Measurements from ENCODE around the gene BNIP1.
"Not testable (repeated sequence)": the region's sequence is repeated elsewhere in the genome, so short reads cannot be mapped to it uniquely, and the experiment has no call there.

Gene BNIP1

GRCh38 chr5:173143567-173143966 is 764 bp upstream of the BNIP1 start:
- no peak for DNase-seq (ENCODE audit: low spot score)
- TF ChIP-seq, protein P1, sequence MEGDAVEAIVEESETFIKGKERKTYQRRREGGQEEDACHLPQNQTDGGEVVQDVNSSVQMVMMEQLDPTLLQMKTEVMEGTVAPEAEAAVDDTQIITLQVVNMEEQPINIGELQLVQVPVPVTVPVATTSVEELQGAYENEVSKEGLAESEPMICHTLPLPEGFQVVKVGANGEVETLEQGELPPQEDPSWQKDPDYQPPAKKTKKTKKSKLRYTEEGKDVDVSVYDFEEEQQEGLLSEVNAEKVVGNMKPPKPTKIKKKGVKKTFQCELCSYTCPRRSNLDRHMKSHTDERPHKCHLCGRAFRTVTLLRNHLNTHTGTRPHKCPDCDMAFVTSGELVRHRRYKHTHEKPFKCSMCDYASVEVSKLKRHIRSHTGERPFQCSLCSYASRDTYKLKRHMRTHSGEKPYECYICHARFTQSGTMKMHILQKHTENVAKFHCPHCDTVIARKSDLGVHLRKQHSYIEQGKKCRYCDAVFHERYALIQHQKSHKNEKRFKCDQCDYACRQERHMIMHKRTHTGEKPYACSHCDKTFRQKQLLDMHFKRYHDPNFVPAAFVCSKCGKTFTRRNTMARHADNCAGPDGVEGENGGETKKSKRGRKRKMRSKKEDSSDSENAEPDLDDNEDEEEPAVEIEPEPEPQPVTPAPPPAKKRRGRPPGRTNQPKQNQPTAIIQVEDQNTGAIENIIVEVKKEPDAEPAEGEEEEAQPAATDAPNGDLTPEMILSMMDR (IDR thresholded peaks at IDR 0.05; ENCODE audit: borderline replicate concordance, control extremely low read depth, extremely low read depth, insufficient read depth, missing control alignments): no peak
- in situ Hi-C loops (cut with MboI; ENCODE audit: low sequenced_read_pairs, unreplicated experiment): loop anchor here (10.0 kb wide), 1 partner anchor 159 kb away; the partner anchor contains the start of gene ATP6V0E1

- TF ChIP-seq, protein P1 (IDR thresholded peaks at IDR 0.05; ENCODE audit: borderline replicate concordance, control extremely low read depth, extremely low read depth, insufficient read depth, missing control alignments): no peak
- no peak for DNase-seq (ENCODE audit: low spot score)
- in situ Hi-C loops (cut with MboI; ENCODE audit: low sequenced_read_pairs, unreplicated experiment): loop anchor here (10.0 kb wide), 1 partner anchor 164 kb away; the partner anchor contains the start of gene ATP6V0E1
These were observed 4.0 kb downstream of the BNIP1 start for GRCh38 chr5:173148354-173148753.

- TF ChIP-seq, protein P1 (IDR thresholded peaks at IDR 0.05; ENCODE audit: borderline replicate concordance, control extremely low read depth, extremely low read depth, insufficient read depth, missing control alignments): no peak
- in situ Hi-C loops (cut with MboI; ENCODE audit: low sequenced_read_pairs, unreplicated experiment): no loop called here
- DNase-seq (ENCODE audit: low spot score): no peak
These were observed 8.2 kb downstream of the BNIP1 start for GRCh38 chr5:173152547-173152946.

DNA sequence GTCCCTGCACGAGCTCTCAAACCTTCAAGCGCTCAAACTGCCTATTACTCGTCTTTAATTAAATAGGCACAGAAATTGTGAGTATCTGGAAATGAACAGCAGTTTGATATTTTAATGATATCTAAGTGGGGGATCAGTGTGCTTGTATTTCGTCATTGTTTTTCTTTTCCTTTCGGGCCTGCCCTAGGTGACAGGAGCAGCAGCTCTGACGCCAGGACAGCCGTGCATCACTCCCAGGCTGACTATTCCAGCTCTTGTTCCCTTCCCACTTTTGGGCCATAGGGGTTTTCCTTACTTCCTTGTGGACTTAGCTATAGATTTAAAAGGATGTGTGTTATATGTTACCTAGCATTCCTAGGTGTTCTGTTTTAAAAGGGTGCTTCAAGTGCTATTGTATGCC is 9.5 kb downstream of the BNIP1 start:
- DNase-seq (ENCODE audit: low spot score): no peak
- in situ Hi-C loops (cut with MboI; ENCODE audit: low sequenced_read_pairs, unreplicated experiment): no loop called here
- TF ChIP-seq, protein P1 (IDR thresholded peaks at IDR 0.05; ENCODE audit: borderline replicate concordance, control extremely low read depth, extremely low read depth, insufficient read depth, missing control alignments): no peak

DNA sequence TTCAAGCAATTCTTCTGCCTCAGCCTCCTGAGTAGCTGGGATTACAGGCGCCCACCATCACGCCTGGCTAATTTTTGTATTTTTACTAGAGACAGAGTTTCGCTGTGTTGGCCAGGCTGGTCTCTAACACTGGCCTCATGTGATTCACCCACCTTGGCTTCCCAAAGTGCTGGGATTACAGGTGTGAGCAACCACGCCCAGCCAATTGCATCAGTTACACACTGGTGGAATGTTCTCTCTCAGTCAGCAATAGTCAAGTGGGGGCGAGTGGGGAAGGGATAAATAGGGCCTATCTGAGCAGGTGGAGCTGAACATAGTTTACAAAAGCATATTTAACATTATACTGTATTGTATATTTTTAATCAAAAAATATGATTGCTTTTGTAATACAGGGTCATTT is 10.3 kb downstream of the BNIP1 start:
- DNase-seq (ENCODE audit: low spot score); in situ Hi-C loops (cut with MboI; ENCODE audit: low sequenced_read_pairs, unreplicated experiment): not testable (repeated sequence)

GRCh38 chr5:173155912-173156311 is 11.6 kb downstream of the BNIP1 start:
- in situ Hi-C loops (cut with MboI; ENCODE audit: low sequenced_read_pairs, unreplicated experiment): no loop called here
- no peak for DNase-seq (ENCODE audit: low spot score)
- TF ChIP-seq, protein P1 (IDR thresholded peaks at IDR 0.05; ENCODE audit: borderline replicate concordance, control extremely low read depth, extremely low read depth, insufficient read depth, missing control alignments): no peak

- DNase-seq (ENCODE audit: low spot score): no peak
- TF ChIP-seq, protein P1 (IDR thresholded peaks at IDR 0.05; ENCODE audit: borderline replicate concordance, control extremely low read depth, extremely low read depth, insufficient read depth, missing control alignments): no peak
- in situ Hi-C loops (cut with MboI; ENCODE audit: low sequenced_read_pairs, unreplicated experiment): no loop called here
These were observed 14.0 kb downstream of the BNIP1 start for GRCh38 chr5:173158366-173158765.

Data from GM13976 (cell line).